ENCODE data around the gene BSG. TPM values are rescaled to one million over a fixed set of nuclear protein-coding genes. Genes with fewer than 3 reads are reported as not detected.
A peak's percentile ranks its signal among the peaks of the same experiment; 100 is the strongest.

The BSG gene
- total RNA-seq (ENCODE audit: insufficient read depth, low replicate concordance) = 234 TPM

GRCh38 chr19:572140-572742 lies at the start of gene BSG:
BSG (plus strand) TSS chr19:572596; CDS start chr19:572635, 39 bp downstream.
- DNase-seq (ENCODE audit: low spot score) = peak; percentile 99

GRCh38 chr19:522726-523125 lies 49.7 kb upstream of the BSG start:
- no peak for DNase-seq (ENCODE audit: low spot score)

- DNase-seq (ENCODE audit: low spot score) = peak; percentile 30
Observed at GRCh38 chr19:524062-524674, 48.2 kb upstream of the BSG start.

- no peak for DNase-seq (ENCODE audit: low spot score)
Observed at GRCh38 chr19:525029-525428, 47.4 kb upstream of the BSG start.

GRCh38 chr19:525857-526419 lies 46.5 kb upstream of the BSG start:
- DNase-seq (ENCODE audit: low spot score) = no peak

- no peak for DNase-seq (ENCODE audit: low spot score)
Observed at GRCh38 chr19:530134-531008, 42.0 kb upstream of the BSG start.

GRCh38 chr19:531009-531752 lies 41.2 kb upstream of the BSG start:
- DNase-seq (ENCODE audit: low spot score) = peak; percentile 89

- peak; percentile 35 for DNase-seq (ENCODE audit: low spot score)
Observed at GRCh38 chr19:531753-532560, 40.4 kb upstream of the BSG start, which contains the start of gene CDC34. CDC34 (plus strand) TSS chr19:531760; CDS start chr19:531932, 172 bp downstream.

GRCh38 chr19:532561-533363 lies 39.6 kb upstream of the BSG start:
- peak; percentile 76 for DNase-seq (ENCODE audit: low spot score)

GRCh38 chr19:533364-534058 lies 38.9 kb upstream of the BSG start:
- no peak for DNase-seq (ENCODE audit: low spot score)

- no peak for DNase-seq (ENCODE audit: low spot score)
Observed at GRCh38 chr19:534088-534487, 38.3 kb upstream of the BSG start.

- DNase-seq (ENCODE audit: low spot score) = no peak
Observed at GRCh38 chr19:535017-535835, 37.2 kb upstream of the BSG start.

GRCh38 chr19:536031-536880 lies 36.1 kb upstream of the BSG start:
- DNase-seq (ENCODE audit: low spot score) = no peak

- no peak for DNase-seq (ENCODE audit: low spot score)
Observed at GRCh38 chr19:536881-537404, 35.5 kb upstream of the BSG start.

GRCh38 chr19:538641-539428 lies 33.6 kb upstream of the BSG start:
- no peak for DNase-seq (ENCODE audit: low spot score)

- DNase-seq (ENCODE audit: low spot score) = no peak
Observed at GRCh38 chr19:539429-540030, 32.9 kb upstream of the BSG start.

Measured in umbilical cord (tissue), 2 donors.